Measurements from ENCODE around the gene TFCP2. TPM values are rescaled to one million over a fixed set of nuclear protein-coding genes. Genes with fewer than 3 reads are reported as not detected.

TFCP2 gene
- total and polyA plus RNA-seq, 8 donors = 6.7 to 56.2 (median 9.2) TPM

GRCh38 chr12:51185171-51185717, 12.3 kb upstream of the TFCP2 start:
- intact Hi-C loops (cut with DNase I; ENCODE audit: low total_unique reads) = no loop called here
- H3K27ac ChIP-seq = no peak overlapping the region
- TF ChIP-seq POLR2A (IDR thresholded peaks at IDR 0.05) = no peak
- TF ChIP-seq EP300 (IDR thresholded peaks at IDR 0.05) = no peak
- TF ChIP-seq, protein P1, sequence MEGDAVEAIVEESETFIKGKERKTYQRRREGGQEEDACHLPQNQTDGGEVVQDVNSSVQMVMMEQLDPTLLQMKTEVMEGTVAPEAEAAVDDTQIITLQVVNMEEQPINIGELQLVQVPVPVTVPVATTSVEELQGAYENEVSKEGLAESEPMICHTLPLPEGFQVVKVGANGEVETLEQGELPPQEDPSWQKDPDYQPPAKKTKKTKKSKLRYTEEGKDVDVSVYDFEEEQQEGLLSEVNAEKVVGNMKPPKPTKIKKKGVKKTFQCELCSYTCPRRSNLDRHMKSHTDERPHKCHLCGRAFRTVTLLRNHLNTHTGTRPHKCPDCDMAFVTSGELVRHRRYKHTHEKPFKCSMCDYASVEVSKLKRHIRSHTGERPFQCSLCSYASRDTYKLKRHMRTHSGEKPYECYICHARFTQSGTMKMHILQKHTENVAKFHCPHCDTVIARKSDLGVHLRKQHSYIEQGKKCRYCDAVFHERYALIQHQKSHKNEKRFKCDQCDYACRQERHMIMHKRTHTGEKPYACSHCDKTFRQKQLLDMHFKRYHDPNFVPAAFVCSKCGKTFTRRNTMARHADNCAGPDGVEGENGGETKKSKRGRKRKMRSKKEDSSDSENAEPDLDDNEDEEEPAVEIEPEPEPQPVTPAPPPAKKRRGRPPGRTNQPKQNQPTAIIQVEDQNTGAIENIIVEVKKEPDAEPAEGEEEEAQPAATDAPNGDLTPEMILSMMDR (IDR thresholded peaks at IDR 0.05) = no peak
- no peak for TF ChIP-seq POLR2AphosphoS5 (IDR thresholded peaks at IDR 0.05)
- no peaks in the 10 kb centered on the region for H3K4me1 ChIP-seq
- no peaks in the 10 kb centered on the region for H3K27me3 ChIP-seq
- DNase-seq = no peak
- no peaks in the 10 kb centered on the region for H3K9me3 ChIP-seq
- no peak overlapping the region for H3K4me3 ChIP-seq
- H3K36me3 ChIP-seq = peaks cover 6 to 12% (median 11%) of the 10 kb centered on the region in 4 donors
- WGBS, 5 donors = 85 to 91% (median 88%) methylated on average over 6 of the region's 6 CpGs

- Histone ChIP-seq H3K9me3 (no peaks in the 10 kb centered on the region), H3K27ac (no peak overlapping the region), H3K27me3 (no peaks in the 10 kb centered on the region), H3K4me3 (no peak overlapping the region), H3K4me1 (no peaks in the 10 kb centered on the region), H3K36me3 (no peaks in the 10 kb centered on the region)
- intact Hi-C loops (cut with DNase I; ENCODE audit: low total_unique reads) = no loop called here
- TF ChIP-seq POLR2A (IDR thresholded peaks at IDR 0.05) = no peak
- 33 to 41% (median 38%) methylated on average over 3 of the region's 3 CpGs for WGBS, 5 donors
- peak; percentile 57 to 86 for DNase-seq
Observed at GRCh38 chr12:51183816-51184215, 10.9 kb upstream of the TFCP2 start.

DNA sequence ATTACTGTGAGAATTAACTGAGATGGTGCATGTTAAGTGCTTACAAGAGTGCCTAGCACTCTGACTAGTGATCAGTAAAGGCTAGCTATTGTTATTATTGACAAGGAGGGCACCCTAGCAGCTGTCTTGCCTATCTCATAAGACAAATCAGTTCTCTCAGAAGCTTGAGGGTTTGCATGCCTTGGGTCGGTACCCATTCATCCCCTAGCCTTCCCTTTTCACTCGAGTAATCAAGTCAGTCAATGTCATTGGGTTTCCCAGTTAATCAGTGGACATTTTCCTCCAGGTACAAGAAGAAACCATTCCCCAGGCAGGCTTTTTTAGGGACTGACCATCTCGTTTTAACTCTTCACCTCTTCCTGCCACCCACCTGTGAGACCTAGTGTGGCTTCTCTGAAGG, 10.4 kb upstream of the TFCP2 start:
- intact Hi-C loops (cut with DNase I; ENCODE audit: low total_unique reads) = no loop called here
- WGBS, 5 donors = 68 to 79% (median 73%) methylated on average over 3 of the region's 3 CpGs
- DNase-seq = no peak

GRCh38 chr12:51181558-51181957, 8.6 kb upstream of the TFCP2 start:
- DNase-seq = no peak
- 51 to 67% (median 58%) methylated on average over 5 of the region's 5 CpGs for WGBS, 5 donors
- Histone ChIP-seq H3K4me3 (no peak overlapping the region), H3K27ac (no peak overlapping the region), H3K9me3 (no peaks in the 10 kb centered on the region), H3K36me3 (no peaks in the 10 kb centered on the region), H3K4me1 (no peaks in the 10 kb centered on the region), H3K27me3 (no peaks in the 10 kb centered on the region)
- intact Hi-C loops (cut with DNase I; ENCODE audit: low total_unique reads) = no loop called here
- TF ChIP-seq, protein P1 (IDR thresholded peaks at IDR 0.05) = no peak
- no peak for TF ChIP-seq POLR2A (IDR thresholded peaks at IDR 0.05)

More for the DNA sequence above, 10.4 kb upstream of the TFCP2 start:
- Histone ChIP-seq H3K4me1 (no peaks in the 10 kb centered on the region), H3K27ac (no peak overlapping the region), H3K9me3 (no peaks in the 10 kb centered on the region), H3K27me3 (no peaks in the 10 kb centered on the region), H3K4me3 (no peak overlapping the region), H3K36me3 (no peaks in the 10 kb centered on the region)
- TF ChIP-seq POLR2AphosphoS5 (IDR thresholded peaks at IDR 0.05) (no peak), POLR2A (IDR thresholded peaks at IDR 0.05) (no peak), EP300 (IDR thresholded peaks at IDR 0.05) (no peak)
- TF ChIP-seq, protein P1 (IDR thresholded peaks at IDR 0.05) = no peak

- H3K9me3 ChIP-seq = no peaks in the 10 kb centered on the region
- H3K4me1 ChIP-seq = peaks cover 0 to 7% (median 5%) of the 10 kb centered on the region in 4 donors
- no peak for DNase-seq
- TF ChIP-seq POLR2A (IDR thresholded peaks at IDR 0.05) = no peak
- H3K36me3 ChIP-seq = no peaks in the 10 kb centered on the region
- intact Hi-C loops (cut with DNase I; ENCODE audit: low total_unique reads) = no loop called here
- no peaks in the 10 kb centered on the region for H3K27me3 ChIP-seq
- 57 to 69% (median 65%) methylated on average over 2 of the region's 2 CpGs for WGBS, 5 donors
- no peak overlapping the region for H3K27ac ChIP-seq
- H3K4me3 ChIP-seq = no peak overlapping the region
Observed at GRCh38 chr12:51177897-51178296, 5.0 kb upstream of the TFCP2 start.
